Stimulated activated effector memory CD8-positive, alpha-beta T cell treated with anti-CD3 and anti-CD28 coated beads, Interleukin-12 subunit alpha, Interleukin-12 subunit beta, amount 100 ng/mL, for 72 hours (primary cell): Measurements from ENCODE around the gene ADAMTS16.

Source experiments
- ATAC-seq: fragments of 150-1000 bp; cut with Tn5 transposase; 2 replicates; pipeline ENCODE4 v1.10.0; 2021
- DNase-seq, 2 donors: peaks; one replicate each; pipeline ENCODE4 v3.0.0; 2021 to 2022; ENCODE audit warnings: low spot score in 2 of 2
- H3K27ac Mint-ChIP-seq: one replicate; pipeline ENCODE4 v1.8.0; 2022; ENCODE audit warnings: mild to moderate bottlenecking, mixed read lengths
- H3K36me3 Mint-ChIP-seq: one replicate; pipeline ENCODE4 v1.8.0; 2022; ENCODE audit warnings: mild to moderate bottlenecking, mixed read lengths
- H3K4me1 Mint-ChIP-seq: one replicate; pipeline ENCODE4 v1.8.0; 2022; ENCODE audit warnings: mixed read lengths
- H3K4me3 Mint-ChIP-seq: one replicate; pipeline ENCODE4 v1.8.0; 2022; ENCODE audit warnings: mild to moderate bottlenecking, mixed read lengths
- H3K9me3 Mint-ChIP-seq: one replicate; pipeline ENCODE4 v1.8.0; 2022; ENCODE audit warnings: mixed read lengths

ADAMTS16 gene

DNA sequence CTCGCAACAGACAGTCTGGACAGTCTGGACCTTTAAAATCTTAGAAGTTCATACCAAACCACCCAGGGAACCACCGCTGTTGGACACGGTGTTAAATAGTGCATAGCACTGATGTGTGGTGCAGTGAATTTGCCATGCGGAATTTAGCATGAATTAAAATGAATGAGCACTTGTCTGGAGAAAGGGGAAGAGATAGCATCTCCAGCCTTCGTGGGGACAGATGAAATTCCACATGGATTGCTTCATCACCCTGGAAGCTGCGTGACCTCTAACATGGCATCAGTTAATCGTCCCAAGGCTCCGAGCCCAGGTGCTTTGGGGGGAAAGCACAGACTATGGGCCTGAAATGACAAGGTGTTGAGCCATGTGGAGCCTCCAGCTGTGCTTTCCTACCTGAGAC is 91.4 kb downstream of the ADAMTS16 start:
- Mint-ChIP-seq H3K4me3 (no peak overlapping the region), H3K27ac (no peak overlapping the region), H3K4me1 (no peaks in the 10 kb centered on the region)

DNA sequence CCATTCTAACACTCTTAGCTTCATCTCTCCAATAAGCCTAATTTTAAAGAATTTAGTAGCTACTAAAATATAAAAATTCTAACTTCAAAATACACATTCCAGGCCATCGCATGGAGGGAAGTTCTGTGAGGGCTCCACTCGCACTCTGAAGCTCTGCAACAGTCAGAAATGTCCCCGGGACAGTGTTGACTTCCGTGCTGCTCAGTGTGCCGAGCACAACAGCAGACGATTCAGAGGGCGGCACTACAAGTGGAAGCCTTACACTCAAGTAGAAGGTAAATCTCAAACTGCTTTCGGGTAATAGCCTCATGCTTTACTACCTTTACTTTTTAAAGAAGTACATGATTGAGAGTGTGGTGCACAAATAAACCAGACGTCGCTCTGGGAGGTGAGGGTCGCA is 94.8 kb downstream of the ADAMTS16 start:
- H3K4me3 Mint-ChIP-seq = no peak overlapping the region
- no peak overlapping the region for H3K27ac Mint-ChIP-seq
- ATAC-seq (no peak), DNase-seq (no peak)
- H3K4me1 Mint-ChIP-seq = no peaks in the 10 kb centered on the region
- H3K9me3 Mint-ChIP-seq = peaks cover 3% of the 10 kb centered on the region
- no peaks in the 10 kb centered on the region for H3K36me3 Mint-ChIP-seq

More for the DNA sequence above, 91.4 kb downstream of the ADAMTS16 start:
- DNase-seq (no peak), ATAC-seq (no peak)
- Mint-ChIP-seq H3K36me3 (no peaks in the 10 kb centered on the region), H3K9me3 (peaks cover 3% of the 10 kb centered on the region)

DNA sequence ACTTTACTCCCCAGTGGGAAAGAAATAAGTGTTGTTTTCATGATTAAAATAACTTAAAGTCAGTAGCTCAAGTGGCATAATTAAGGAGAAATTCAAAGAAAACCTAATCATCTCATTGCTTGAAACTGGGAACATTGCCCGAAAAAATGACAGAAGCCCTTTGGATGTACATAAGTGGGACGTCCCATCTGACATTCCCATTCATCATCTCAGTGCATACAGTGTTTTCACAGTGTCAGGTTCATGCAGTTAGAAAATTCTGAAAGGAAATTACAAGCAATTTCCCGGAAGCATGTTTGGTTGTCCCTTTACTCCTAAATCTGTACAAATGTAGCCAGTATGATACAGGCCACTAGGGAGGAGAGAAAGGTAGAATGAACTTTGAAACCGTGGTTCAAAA is 95.6 kb downstream of the ADAMTS16 start:
- H3K4me1 Mint-ChIP-seq = no peaks in the 10 kb centered on the region
- H3K36me3 Mint-ChIP-seq = no peaks in the 10 kb centered on the region
- no peak overlapping the region for H3K27ac Mint-ChIP-seq
- no peak overlapping the region for H3K4me3 Mint-ChIP-seq
- DNase-seq = no peak
- no peak for ATAC-seq
- H3K9me3 Mint-ChIP-seq = peaks cover 3% of the 10 kb centered on the region

DNA sequence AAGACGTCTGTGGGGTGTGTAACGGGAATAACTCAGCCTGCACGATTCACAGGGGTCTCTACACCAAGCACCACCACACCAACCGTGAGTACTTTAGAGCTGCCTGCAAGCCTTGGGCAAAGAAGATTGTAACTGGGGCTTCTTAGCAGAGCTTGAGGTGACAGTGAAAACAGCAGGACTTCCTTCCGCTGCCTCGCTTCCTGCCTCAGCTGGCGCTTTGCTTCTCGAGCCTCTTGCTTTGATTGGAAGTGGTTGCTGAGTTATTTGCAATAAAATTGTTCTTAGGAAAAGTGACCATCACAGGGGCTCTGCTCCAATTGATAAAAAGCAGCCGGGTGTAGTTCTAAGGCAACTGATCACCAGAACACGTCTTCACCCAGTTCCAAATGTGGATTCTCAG is 99.1 kb downstream of the ADAMTS16 start:
- no peaks in the 10 kb centered on the region for H3K4me1 Mint-ChIP-seq
- no peak overlapping the region for H3K27ac Mint-ChIP-seq
- no peak overlapping the region for H3K4me3 Mint-ChIP-seq
- H3K9me3 Mint-ChIP-seq = no peaks in the 10 kb centered on the region
- no peak for ATAC-seq
- H3K36me3 Mint-ChIP-seq = no peaks in the 10 kb centered on the region
- DNase-seq = no peak

DNA sequence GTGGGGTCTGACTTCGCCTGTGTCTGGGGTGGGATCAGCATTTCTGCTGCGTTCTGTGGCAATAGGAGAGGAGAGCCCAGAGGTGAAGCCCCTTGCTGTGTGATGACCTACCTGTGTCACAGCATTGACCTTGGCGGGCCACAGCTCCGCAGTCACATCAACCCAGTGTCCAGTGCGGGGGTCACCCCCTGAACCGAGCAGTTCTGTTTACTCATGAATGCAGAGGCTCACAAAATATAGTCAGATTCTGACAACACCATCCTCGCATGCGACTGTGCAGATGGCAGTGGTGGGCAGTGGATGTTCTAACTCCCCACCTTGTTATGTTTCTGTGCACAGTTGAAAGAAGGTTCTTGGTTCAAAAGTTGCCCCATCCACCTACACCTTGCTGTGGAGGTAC is 100.1 kb downstream of the ADAMTS16 start:
- ATAC-seq (no peak), DNase-seq (no peak)
- Mint-ChIP-seq H3K4me1 (no peaks in the 10 kb centered on the region), H3K27ac (no peak overlapping the region), H3K4me3 (no peak overlapping the region), H3K9me3 (no peaks in the 10 kb centered on the region), H3K36me3 (no peaks in the 10 kb centered on the region)

DNA sequence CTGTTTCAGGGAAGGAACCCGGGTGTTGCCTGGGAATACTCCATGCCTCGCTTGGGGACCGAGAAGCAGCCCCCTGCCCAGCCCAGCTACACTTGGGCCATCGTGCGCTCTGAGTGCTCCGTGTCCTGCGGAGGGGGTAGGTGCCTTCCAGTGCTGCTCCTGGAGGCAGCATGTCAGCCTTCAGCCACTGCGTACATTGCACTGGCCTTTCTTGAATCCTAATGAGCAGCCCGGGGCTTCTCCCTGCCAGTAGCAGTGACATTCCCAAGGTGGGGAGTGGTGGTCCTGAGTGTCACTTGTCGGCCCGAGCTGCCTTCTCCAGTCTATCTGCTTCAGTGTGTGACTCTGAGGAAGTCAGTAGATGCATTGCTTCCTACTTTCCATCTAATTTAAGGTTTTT is 101.9 kb downstream of the ADAMTS16 start:
- no peaks in the 10 kb centered on the region for H3K4me1 Mint-ChIP-seq
- H3K4me3 Mint-ChIP-seq = no peak overlapping the region
- no peaks in the 10 kb centered on the region for H3K9me3 Mint-ChIP-seq
- H3K36me3 Mint-ChIP-seq = no peaks in the 10 kb centered on the region
- DNase-seq (no peak), ATAC-seq (no peak)
- H3K27ac Mint-ChIP-seq = no peak overlapping the region

DNA sequence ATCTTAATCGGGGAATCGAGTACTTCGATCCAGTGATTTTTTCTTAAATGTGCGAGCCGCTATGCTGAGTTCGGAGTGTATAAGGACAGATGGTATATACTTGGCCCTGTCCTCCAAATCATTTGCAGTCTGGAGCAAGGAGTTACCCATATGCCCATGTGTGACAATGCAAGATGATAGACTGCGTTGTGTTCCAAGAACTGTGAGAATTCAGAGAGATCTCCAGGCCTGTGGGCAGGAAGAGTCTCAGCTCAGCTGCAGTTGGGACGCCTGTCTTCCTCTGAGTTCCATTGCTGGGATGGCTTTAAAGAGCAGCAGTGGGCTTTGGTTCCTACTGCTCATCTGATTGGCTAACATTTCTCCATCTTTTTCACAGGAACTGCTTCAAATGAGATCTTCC is 106.6 kb downstream of the ADAMTS16 start:
- no peaks in the 10 kb centered on the region for H3K4me1 Mint-ChIP-seq
- DNase-seq (peak in 1 of 2 donors; percentile 28), ATAC-seq (no peak)
- H3K9me3 Mint-ChIP-seq = no peaks in the 10 kb centered on the region
- no peak overlapping the region for H3K27ac Mint-ChIP-seq
- no peak overlapping the region for H3K4me3 Mint-ChIP-seq
- H3K36me3 Mint-ChIP-seq = no peaks in the 10 kb centered on the region

DNA sequence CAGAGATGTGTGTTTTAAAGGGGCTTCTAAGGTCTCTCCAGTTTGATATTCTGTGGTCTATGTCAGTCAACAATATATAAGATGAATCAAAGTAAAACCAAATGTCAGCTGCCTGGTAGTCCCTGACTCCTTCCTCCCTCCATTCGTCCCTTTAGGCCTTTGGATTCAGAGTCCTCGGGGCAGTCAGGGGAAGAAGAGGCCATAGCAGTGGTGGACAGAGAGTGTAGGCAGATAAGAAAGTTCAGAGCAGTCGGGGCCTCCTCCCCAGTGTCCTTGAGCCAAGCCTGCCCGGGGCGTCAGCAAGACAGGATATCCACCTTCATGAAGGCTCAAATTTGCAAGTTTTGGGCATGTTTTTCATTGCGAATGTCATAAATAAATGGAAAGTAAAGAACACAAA is 110.6 kb downstream of the ADAMTS16 start:
- Mint-ChIP-seq H3K4me1 (no peaks in the 10 kb centered on the region), H3K36me3 (no peaks in the 10 kb centered on the region), H3K4me3 (no peak overlapping the region), H3K9me3 (peaks cover 11% of the 10 kb centered on the region), H3K27ac (no peak overlapping the region)
- ATAC-seq (no peak), DNase-seq (peak in 1 of 2 donors; percentile 20)

DNA sequence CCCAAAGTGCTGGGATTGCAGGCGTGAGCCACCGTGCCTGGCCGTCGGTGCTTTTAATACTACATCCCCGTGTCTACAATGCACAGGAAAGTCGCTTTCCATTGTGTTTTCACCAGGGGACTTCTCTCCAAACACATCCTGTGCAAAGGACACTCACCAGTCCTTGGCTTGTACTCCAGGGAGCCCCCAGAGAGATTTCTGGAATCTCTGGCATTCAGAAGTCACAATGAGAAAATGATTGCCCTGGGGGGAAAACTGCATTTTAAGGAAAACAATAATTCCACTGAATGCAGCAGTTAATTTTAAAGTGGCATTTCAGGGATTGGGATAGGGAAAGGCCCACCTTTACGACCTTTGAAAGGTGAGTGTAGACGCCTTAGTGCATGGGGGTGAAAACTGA is 112.0 kb downstream of the ADAMTS16 start:
- Mint-ChIP-seq H3K9me3 (peaks cover 15% of the 10 kb centered on the region), H3K27ac (no peak overlapping the region), H3K4me1 (no peaks in the 10 kb centered on the region), H3K36me3 (no peaks in the 10 kb centered on the region), H3K4me3 (no peak overlapping the region)
- no peak for DNase-seq
- no peak for ATAC-seq

DNA sequence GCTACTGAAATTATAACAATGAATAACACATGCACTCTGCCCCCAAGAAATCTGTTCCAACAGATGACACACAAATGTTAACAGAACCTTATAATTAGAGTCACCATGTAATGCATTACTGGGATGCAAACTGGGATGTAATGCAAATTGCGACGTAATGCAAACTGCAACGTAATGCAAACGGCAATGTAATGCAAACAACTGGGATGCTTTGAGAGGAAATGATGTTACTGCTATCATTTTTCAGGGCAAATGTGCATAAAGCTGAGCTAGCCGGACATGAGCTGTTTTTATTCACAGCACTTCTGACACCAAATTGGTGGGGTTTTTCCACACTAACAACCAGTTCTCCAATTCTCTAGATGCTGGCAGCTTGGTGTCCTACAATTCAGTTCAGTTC is 117.2 kb downstream of the ADAMTS16 start:
- Mint-ChIP-seq H3K27ac (no peak overlapping the region), H3K36me3 (no peaks in the 10 kb centered on the region), H3K4me1 (no peaks in the 10 kb centered on the region), H3K4me3 (no peak overlapping the region), H3K9me3 (peaks cover 17% of the 10 kb centered on the region)
- ATAC-seq (no peak), DNase-seq (no peak)

DNA sequence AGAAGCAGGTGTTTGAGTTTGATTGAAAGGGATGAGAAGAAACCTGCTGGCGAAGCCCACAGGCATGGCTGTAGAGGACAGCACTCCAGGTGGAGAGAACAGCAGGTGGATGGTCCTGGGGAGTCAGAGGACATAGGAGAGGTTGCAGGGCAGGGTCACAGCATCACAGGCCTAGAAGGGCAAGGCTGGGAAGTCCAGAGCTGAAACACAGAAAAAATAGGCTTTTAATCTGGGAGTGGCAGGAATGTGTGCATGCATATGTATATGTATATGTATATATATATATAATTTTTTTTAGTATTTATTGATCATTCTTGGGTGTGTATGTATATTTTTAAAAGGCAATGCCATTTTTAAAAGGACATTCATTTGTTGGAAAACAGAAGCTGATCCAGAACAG is 118.4 kb downstream of the ADAMTS16 start:
- peaks cover 17% of the 10 kb centered on the region for H3K9me3 Mint-ChIP-seq
- H3K4me3 Mint-ChIP-seq = no peak overlapping the region
- no peak for ATAC-seq
- H3K36me3 Mint-ChIP-seq = no peaks in the 10 kb centered on the region
- H3K4me1 Mint-ChIP-seq = no peaks in the 10 kb centered on the region
- H3K27ac Mint-ChIP-seq = no peak overlapping the region
- no peak for DNase-seq

DNA sequence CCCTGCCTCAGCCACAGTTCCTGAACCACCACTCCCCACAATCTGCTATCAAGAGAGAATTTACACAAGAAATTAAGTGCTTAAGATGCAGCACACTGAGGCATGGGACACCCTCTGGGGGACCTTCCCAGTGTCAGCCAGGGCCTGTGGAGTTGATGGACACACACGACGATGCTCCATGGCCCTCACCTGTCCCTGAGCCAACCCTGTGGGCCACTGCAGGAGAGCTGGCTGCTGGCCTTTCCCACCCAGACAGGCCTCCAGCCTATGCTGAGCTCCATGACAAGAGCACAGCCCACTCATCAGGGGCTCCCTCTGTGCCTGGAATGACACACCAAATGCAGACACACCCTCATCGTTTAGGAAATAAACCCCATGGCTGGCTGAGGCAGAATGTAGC is 124.6 kb downstream of the ADAMTS16 start:
- ATAC-seq (no peak), DNase-seq (no peak)
- Mint-ChIP-seq H3K27ac (no peak overlapping the region), H3K4me1 (no peaks in the 10 kb centered on the region), H3K36me3 (no peaks in the 10 kb centered on the region), H3K4me3 (no peak overlapping the region), H3K9me3 (peaks cover 5% of the 10 kb centered on the region)

DNA sequence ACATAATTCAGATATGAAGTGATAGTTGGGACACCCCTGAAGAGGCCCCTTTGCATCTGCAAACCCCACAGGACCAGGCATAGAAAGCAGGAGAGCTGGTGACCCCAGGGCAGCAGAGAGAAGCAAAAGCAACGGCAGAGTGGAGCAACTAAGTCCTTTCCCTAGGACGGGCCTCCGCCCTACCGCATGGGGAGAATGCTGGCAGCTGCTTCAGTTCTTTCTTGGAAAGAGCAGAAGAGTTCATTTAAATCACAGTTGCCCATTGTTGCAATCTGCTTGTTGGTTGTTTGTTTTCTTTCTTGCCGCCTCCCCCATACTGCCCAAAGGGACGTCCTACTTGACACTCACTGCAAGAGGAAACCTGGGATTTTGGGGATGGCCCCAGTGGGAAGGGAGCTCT is 126.2 kb downstream of the ADAMTS16 start:
- Mint-ChIP-seq H3K9me3 (peaks cover 5% of the 10 kb centered on the region), H3K4me1 (no peaks in the 10 kb centered on the region), H3K36me3 (no peaks in the 10 kb centered on the region), H3K27ac (no peak overlapping the region), H3K4me3 (no peak overlapping the region)
- no peak for DNase-seq
- ATAC-seq = no peak

DNA sequence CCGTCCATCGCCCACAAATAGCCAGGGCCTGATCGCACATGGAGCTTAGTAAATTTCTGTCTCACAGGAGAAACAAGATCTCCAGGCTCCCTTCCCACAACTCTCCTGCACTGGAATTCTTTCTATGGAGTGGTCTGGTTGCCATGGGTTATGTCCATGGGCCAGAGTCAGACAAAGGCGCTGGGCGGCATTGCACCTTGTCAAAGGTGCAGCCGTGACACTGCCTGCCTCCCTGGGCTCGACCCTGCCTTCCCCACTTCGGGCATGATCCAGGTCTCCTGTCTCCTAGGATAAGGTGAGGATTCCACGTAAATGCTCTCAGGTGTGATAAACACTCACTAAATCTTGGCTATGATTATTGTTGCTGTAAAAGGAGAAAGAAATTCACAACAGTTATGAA is 130.0 kb downstream of the ADAMTS16 start:
- no peak for ATAC-seq
- H3K27ac Mint-ChIP-seq = no peak overlapping the region

DNA sequence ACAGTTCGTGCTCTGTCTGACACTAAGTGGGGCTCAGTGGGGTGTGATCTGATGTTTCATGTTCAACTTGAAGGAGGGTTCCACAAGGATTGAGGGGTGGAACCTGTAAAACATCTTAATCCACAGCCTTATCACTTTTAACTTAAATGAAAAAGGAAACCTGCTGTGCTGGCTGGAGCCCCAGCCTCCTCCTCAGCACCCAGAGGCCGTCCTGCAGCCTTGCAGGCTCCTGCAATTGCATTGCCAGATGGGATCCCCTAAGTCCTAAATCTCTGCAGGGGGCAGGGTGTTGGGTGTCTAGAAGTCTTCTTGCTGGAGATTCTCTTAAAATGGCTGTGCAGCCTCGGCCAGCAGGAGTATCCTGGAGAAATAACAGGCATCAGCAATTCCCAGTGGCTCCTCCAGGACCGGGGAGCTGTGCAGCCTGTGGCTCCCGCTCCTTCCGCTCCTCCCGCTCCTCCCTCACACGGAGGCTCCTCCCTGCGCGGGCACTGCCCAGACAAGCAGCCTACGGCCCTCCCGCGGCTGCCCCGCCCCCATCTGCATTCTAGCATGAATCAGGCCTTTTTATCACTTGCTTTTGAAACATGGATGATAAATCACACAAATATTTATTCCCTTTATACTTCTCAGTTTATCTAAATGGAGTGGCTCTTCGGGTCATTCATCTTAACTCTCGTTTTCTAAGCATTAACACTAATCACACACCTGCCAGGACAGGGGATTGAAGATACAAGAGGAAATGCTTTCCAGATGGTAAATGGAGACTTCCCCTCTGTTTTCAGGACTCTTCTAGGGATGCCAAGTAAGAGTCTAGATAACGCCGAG is 131.0 kb downstream of the ADAMTS16 start:
- H3K36me3 Mint-ChIP-seq = no peaks in the 10 kb centered on the region
- DNase-seq (no peak), ATAC-seq (no peak)
- peaks cover 2% of the 10 kb centered on the region for H3K9me3 Mint-ChIP-seq
- H3K27ac Mint-ChIP-seq = no peak overlapping the region
- H3K4me1 Mint-ChIP-seq = no peaks in the 10 kb centered on the region
- H3K4me3 Mint-ChIP-seq = no peak overlapping the region

More for the DNA sequence above, 130.0 kb downstream of the ADAMTS16 start:
- Mint-ChIP-seq H3K9me3 (peaks cover under 1% of the 10 kb centered on the region), H3K4me3 (no peak overlapping the region), H3K4me1 (no peaks in the 10 kb centered on the region), H3K36me3 (no peaks in the 10 kb centered on the region)
- DNase-seq = no peak

DNA sequence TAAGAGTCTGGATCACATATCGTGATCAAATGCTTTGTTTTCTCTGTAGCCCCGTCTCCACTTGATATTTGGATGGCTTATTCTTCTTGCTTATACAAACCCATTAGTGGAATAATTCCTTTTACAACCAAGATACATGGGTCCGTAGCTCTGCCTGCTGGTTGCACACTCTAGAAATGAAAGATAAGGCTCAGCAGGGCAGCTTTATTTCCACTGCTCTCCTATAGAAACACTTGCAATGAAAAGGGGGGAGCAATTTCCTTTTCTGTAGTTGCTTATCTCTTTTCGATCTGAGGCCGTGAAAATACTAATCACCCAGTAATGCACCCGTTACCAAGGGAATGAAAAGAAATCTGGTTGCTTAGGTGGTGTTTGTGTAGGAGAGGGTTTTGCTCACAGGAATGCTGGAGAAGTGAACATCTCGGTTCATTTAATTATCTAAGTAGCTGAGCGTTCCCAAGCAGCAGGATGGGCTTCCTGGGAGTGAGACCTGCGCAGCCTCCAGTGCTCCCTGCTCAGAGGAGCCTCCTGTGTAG is 131.7 kb downstream of the ADAMTS16 start:
- ATAC-seq (no peak), DNase-seq (no peak)
- H3K27ac Mint-ChIP-seq = no peak overlapping the region
- H3K9me3 Mint-ChIP-seq = peaks cover 3% of the 10 kb centered on the region
- H3K36me3 Mint-ChIP-seq = no peaks in the 10 kb centered on the region
- H3K4me3 Mint-ChIP-seq = no peak overlapping the region
- no peaks in the 10 kb centered on the region for H3K4me1 Mint-ChIP-seq
